Lung (tissue), 12 donors: ENCODE results near the gene NPY5R. TPM values are rescaled to one million over a fixed set of nuclear protein-coding genes. Genes with fewer than 3 reads are reported as not detected.
A peak's percentile ranks its signal among the peaks of the same experiment; 100 is the strongest.

Experiments used
- ATAC-seq: fragments of 200-7000 bp; cut with Tn5 transposase; one replicate; pipeline ENCODE4 v1.9.1; 2020; ENCODE audit warnings: moderate number of reproducible peaks; ENCODE audit not compliant: insufficient read depth, low FRiP score
- DNase-seq, 3 donors: peaks; one replicate each; pipeline ENCODE4 v3.0.0-alpha.2; 2013 to 2017
- H3K27ac ChIP-seq, 2 donors: one replicate each; pipeline ENCODE4 v1.5.1; 2013; ENCODE audit warnings: mild to moderate bottlenecking in 2 of 2, moderate library complexity in 2 of 2, control low read depth in 1 of 2, inconsistent platforms in 1 of 2, low read depth in 1 of 2, low read length in 1 of 2
- H3K27me3 ChIP-seq, 3 donors: one replicate each; pipeline ENCODE4 v1.5.1; 2013; ENCODE audit warnings: low read length in 2 of 3; ENCODE audit not compliant: control insufficient read depth in 3 of 3, insufficient read depth in 3 of 3
- H3K36me3 ChIP-seq, 4 donors: one replicate each; pipeline ENCODE4 v1.5.1; 2013; ENCODE audit warnings: low read length in 4 of 4, mild to moderate bottlenecking in 1 of 4, moderate library complexity in 1 of 4; ENCODE audit not compliant: control insufficient read depth in 4 of 4, insufficient read depth in 4 of 4
- H3K4me1 ChIP-seq, 5 donors: one replicate each; pipeline ENCODE4 v1.5.1; 2013; ENCODE audit warnings: low read length in 5 of 5, mild to moderate bottlenecking in 2 of 5, moderate library complexity in 1 of 5; ENCODE audit not compliant: control insufficient read depth in 5 of 5, insufficient read depth in 5 of 5
- H3K4me3 ChIP-seq: one replicate; pipeline ENCODE4 v1.5.1; 2013; ENCODE audit warnings: mild to moderate bottlenecking, control low read depth, moderate library complexity
- H3K9ac ChIP-seq, 2 donors: one replicate each; pipeline ENCODE4 v1.5.1; 2013; ENCODE audit warnings: low read length in 2 of 2, control low read depth in 1 of 2; ENCODE audit not compliant: insufficient read depth in 1 of 2
- H3K9me3 ChIP-seq, 4 donors: one replicate each; pipeline ENCODE4 v1.5.1; 2013; ENCODE audit warnings: low read length in 3 of 4, mild to moderate bottlenecking in 1 of 4, moderate library complexity in 1 of 4; ENCODE audit not compliant: control insufficient read depth in 4 of 4, insufficient read depth in 3 of 4
- CTCF ChIP-seq: IDR thresholded peaks from 2 replicates; pipeline ENCODE4 v1.5.1; 2012; ENCODE audit warnings: mild to moderate bottlenecking; ENCODE audit errors: control extremely low read depth, extremely low read depth
- WGBS, 2 donors: extraction: QIAGEN DNeasy Blood & Tissue Kit; methylation state at CpG; one replicate each; pipeline ENCODE4 v1.1.7; 2013; 5-methylcytosine and 5-hydroxymethylcytosine counted together
- polyA plus RNA-seq, 2 donors: library from polyadenylated mRNA; stranded (reverse); fragments of 200-250 nt; gene quantifications; one replicate each; pipeline ENCODE4 v1.2.1, GENCODE V29; 2013
- total RNA-seq, 2 donors: library from RNA; depleted of rRNA in 1 of 2; stranded (reverse); fragments of >200 nt in 1 of 2; gene quantifications; one replicate each; pipeline ENCODE4 v1.2.1, GENCODE V29; 2014 to 2021
- donor health status: control.
- donor health status: control.
- donor health status: Bipolar disorder and iron deficiency.
- donor health status: healthy.
- donor health status: DM: yes; HTN: yes; CAD: no.

The NPY5R gene
- total and polyA plus RNA-seq, 4 donors = 0.10 to 0.26 TPM; not detected in 2

GRCh38 chr4:163353054-163353453 is 9.4 kb downstream of the NPY5R start:
- no peak for TF ChIP-seq CTCF
- DNase-seq = no peak
- H3K9me3 ChIP-seq = no peaks in the 10 kb centered on the region
- H3K36me3 ChIP-seq = no peaks in the 10 kb centered on the region
- H3K4me3 ChIP-seq = no peak overlapping the region
- no peak overlapping the region for H3K9ac ChIP-seq
- H3K27me3 ChIP-seq = peaks cover 0 to 3% (median 0%) of the 10 kb centered on the region in 3 donors
- no peak for ATAC-seq
- no peaks in the 10 kb centered on the region for H3K4me1 ChIP-seq
- WGBS, 2 donors = 58 to 62% methylated on average over 3 of the region's 3 CpGs
- H3K27ac ChIP-seq = no peak overlapping the region

- H3K27ac ChIP-seq = no peak overlapping the region
- ATAC-seq (no peak), DNase-seq (no peak)
- no peaks in the 10 kb centered on the region for H3K36me3 ChIP-seq
- TF ChIP-seq CTCF = no peak
- 64 to 82% methylated on average over 1 of the region's 1 CpG for WGBS, 2 donors
- H3K4me1 ChIP-seq = no peaks in the 10 kb centered on the region
- no peaks in the 10 kb centered on the region for H3K9me3 ChIP-seq
- H3K9ac ChIP-seq = no peak overlapping the region
- no peaks in the 10 kb centered on the region for H3K27me3 ChIP-seq
- no peak overlapping the region for H3K4me3 ChIP-seq
Measured at GRCh38 chr4:163356104-163356503, 12.4 kb downstream of the NPY5R start.

GRCh38 chr4:163367651-163368050 is 24.0 kb downstream of the NPY5R start:
- no peak overlapping the region for H3K9ac ChIP-seq
- 30 to 61% methylated on average over 3 of the region's 3 CpGs for WGBS, 2 donors
- H3K27me3 ChIP-seq = no peaks in the 10 kb centered on the region
- H3K4me3 ChIP-seq = no peak overlapping the region
- H3K27ac ChIP-seq = no peak overlapping the region
- no peaks in the 10 kb centered on the region for H3K4me1 ChIP-seq
- no peak for ATAC-seq
- no peak for DNase-seq
- H3K36me3 ChIP-seq = no peaks in the 10 kb centered on the region
- no peaks in the 10 kb centered on the region for H3K9me3 ChIP-seq
- no peak for TF ChIP-seq CTCF

GRCh38 chr4:163372029-163372428 is 28.3 kb downstream of the NPY5R start:
- 83 to 87% methylated on average over 5 of the region's 5 CpGs for WGBS, 2 donors
- ATAC-seq (no peak), DNase-seq (peak in 1 of 3 donors; percentile 66)
- Histone ChIP-seq H3K36me3 (no peaks in the 10 kb centered on the region), H3K27ac (no peak overlapping the region), H3K4me1 (no peaks in the 10 kb centered on the region), H3K4me3 (no peak overlapping the region), H3K9ac (no peak overlapping the region), H3K9me3 (no peaks in the 10 kb centered on the region), H3K27me3 (no peaks in the 10 kb centered on the region)
- no peak for TF ChIP-seq CTCF
